ENCODE results near the gene MYH10.

- TF ChIP-seq CTCF (IDR thresholded peaks at IDR 0.05) (no peak), EP300 (IDR thresholded peaks at IDR 0.05) (no peak), POLR2A (IDR thresholded peaks at IDR 0.05) (no peak)
Observed at GRCh38 chr17:8664456-8665126, 34.1 kb upstream of the MYH10 start.
